DND-41 (cell line): ENCODE results near the gene TTC1.

Source experiments
- CTCF ChIP-seq: IDR thresholded peaks from 2 replicates; pipeline ENCODE4 v1.5.1; 2012; ENCODE audit warnings: borderline replicate concordance, low read length, moderate library complexity, mild to moderate bottlenecking; ENCODE audit not compliant: poor library complexity, severe bottlenecking; ENCODE audit errors: extremely low read depth
- EZH2 ChIP-seq: IDR thresholded peaks from 3 replicates; pipeline ENCODE4 v1.6.1; 2012; ENCODE audit warnings: borderline replicate concordance, low read depth, mild to moderate bottlenecking, moderate library complexity, low read length, inconsistent platforms; ENCODE audit not compliant: severe bottlenecking

- TF ChIP-seq CTCF (no peak), EZH2 (no peak)
These were observed 84.2 kb downstream of the TTC1 start for GRCh38 chr5:160092960-160093707.
